Spleen (tissue), 7 donors: ENCODE data around the gene KIAA1328.

ENCODE experiments used
- CTCF ChIP-seq, 11 experiments: fragments of 200-600 bp in 7 of 11; fragments of 450-650 bp in 4 of 11; sonication (generic) in 4 of 11; IDR thresholded peaks in 8 of 11; conservative IDR thresholded peaks in 3 of 11; 1 replicate in 7 of 11; 2 replicates in 4 of 11; pipeline versions ENCODE4 v1.4.0 to v1.8.0; 2016 to 2021; ENCODE audit warnings: antibody characterized with exemption in 11 of 11, inconsistent platforms in 4 of 11, mild to moderate bottlenecking in 1 of 11
- POLR2AphosphoS5 ChIP-seq, 3 donors: sonication (generic); formaldehyde crosslinking; IDR thresholded peaks; one replicate each; pipeline ENCODE4 v1.5.1; 2017; ENCODE audit warnings: antibody characterized with exemption in 3 of 3
- donor health status: DM: no; HTN: no; CAD: no; lungs with moderate emphysema.
- donor health status: DM: no; HTN: no; CAD: no.
- donor health status: DM: no; HTN: no; CAD: no.

- no peak for TF ChIP-seq CTCF (IDR thresholded peaks at IDR 0.05 in 8 of 11, conservative IDR thresholded peaks at IDR 0.05 in 3 of 11)
- TF ChIP-seq POLR2AphosphoS5 (IDR thresholded peaks at IDR 0.05) = no peak
Measured at GRCh38 chr18:37230768-37231167, 401.8 kb downstream of the KIAA1328 start.
